GM19372 (cell line): ENCODE results near the gene RPS6KA2.

ENCODE experiments used
- ATAC-seq: cut with Tn5 transposase; IDR thresholded peaks from one replicate; pipeline ENCODE4 v1.9.1; 2021; ENCODE audit warnings: mild to moderate bottlenecking, low read depth, moderate library complexity; ENCODE audit not compliant: unreplicated experiment

Gene RPS6KA2

GRCh38 chr6:166656230-166657151 lies 29.4 kb upstream of the RPS6KA2 start:
- ATAC-seq = no peak

DNA sequence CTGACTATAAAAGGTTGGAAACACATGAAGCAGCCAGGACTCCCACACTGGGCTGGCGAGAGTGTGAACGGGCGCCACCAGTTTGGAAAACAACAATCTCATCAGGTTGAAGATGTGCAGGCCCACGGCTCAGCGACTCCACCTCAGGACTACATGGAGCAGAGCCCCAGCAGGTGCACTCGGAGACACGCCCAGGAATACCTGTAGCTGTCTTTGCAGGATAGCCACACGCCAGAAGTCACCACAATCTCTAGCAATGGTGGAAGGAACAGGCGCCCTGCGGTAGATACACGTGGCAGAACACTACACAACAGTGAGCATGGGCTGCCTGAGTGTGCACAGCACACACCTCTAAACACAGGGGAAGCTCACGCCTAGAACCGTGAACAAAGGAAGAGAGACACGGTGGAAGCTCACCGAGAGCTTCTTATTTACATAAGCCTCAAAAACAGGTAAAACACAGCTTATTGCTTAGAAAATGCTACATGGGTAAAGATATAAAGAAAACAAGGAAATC lies 28.7 kb upstream of the RPS6KA2 start:
- no peak for ATAC-seq

- no peak for ATAC-seq
These were observed 28.2 kb upstream of the RPS6KA2 start for GRCh38 chr6:166655251-166655650.

DNA sequence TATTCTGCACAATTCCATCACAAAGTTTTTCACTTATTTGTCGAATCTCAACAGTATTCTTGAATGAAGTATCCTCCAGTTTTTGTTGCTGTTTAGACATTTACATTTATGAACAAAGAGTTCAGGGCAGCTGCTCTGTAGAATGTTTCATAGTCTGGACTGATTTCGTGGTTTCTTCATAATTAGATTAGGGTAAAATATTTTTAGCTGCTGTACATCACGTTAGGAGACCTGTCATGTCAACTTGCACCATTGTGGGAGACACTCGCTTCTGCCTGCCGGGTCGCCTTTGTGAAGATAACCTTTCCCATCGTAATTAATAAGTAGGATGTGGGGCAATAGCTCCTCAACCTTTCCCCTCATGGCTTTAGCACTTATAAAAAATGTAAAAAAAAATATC lies 27.5 kb upstream of the RPS6KA2 start:
- ATAC-seq = no peak

- ATAC-seq = no peak
These were observed 26.5 kb upstream of the RPS6KA2 start for GRCh38 chr6:166653639-166653941.

GRCh38 chr6:166650824-166651807 lies 24.1 kb upstream of the RPS6KA2 start:
- ATAC-seq = no peak

GRCh38 chr6:166650047-166650446 lies 23.0 kb upstream of the RPS6KA2 start:
- no peak for ATAC-seq

GRCh38 chr6:166648846-166649245 lies 21.8 kb upstream of the RPS6KA2 start:
- ATAC-seq = no peak

DNA sequence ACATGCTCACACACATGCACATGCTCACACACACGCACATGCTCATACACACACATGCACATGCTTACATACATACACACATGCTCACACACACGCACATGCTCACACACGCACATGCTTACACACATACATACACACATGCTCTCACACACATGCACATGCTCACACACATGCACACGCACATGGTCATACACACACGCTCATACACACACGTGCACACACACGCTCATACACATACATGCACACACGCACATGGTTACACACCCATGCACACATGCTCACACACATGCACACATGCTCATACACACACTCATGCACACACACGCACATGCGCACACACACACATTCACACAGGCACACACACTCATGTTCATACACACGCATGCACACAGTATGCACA lies 20.8 kb upstream of the RPS6KA2 start:
- no peak for ATAC-seq

DNA sequence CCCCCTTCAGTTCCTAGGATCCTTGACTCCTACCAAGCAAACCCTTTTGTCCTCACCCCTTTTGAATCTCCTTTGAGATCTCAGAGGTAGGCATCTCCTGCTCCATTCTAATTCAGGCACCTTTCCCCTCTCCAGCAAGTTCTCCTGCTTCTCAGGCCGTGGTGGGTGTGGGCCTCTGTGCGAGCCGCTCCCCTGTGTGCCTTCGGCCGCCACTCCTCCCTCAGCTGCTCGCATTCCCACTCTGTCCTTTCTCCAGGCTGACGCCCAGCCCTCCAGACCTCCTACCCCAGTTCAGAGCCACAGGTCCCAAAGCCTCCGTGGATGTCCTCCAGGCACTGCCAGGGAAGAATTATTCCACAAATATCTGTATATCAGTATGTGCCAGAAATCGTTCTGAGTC lies 19.7 kb upstream of the RPS6KA2 start:
- no peak for ATAC-seq

DNA sequence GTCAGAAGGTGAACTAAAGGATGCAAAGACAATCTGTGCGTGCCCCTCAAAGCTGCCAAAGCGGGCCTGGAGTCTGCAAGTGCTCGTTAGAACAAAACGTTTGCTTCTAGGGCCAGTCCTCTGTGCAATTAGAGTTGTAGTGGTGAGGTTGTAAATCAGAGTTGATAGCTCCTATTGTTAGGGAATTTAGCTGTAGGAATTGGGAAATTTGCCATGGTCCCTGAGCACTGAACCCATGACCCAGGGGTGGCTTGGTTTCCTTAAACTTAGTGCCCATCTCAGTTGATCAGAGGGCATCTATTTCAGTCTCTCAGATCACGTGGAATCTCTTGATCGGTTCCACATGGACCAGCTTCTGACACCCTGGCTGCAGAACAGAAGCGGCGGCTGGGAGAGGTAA lies 18.8 kb upstream of the RPS6KA2 start:
- no peak for ATAC-seq

DNA sequence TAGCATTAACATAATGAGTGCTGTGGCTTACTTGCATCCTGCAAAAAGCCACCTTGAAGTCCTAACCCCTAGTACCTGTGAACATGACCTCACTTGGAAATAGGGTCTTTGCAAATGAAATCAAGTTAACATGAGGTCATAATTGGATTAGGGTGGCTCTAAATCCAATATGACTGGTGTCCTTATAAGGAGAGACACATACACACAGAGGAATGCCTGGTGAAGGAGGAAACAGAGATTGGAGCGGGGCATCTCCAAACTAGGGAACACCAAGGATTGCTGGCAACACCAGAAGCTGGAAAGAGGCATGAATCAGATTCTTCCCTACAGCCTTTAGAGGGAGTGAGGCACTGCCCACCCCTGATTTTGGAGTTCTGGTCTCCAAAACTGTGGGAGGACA lies 17.6 kb upstream of the RPS6KA2 start:
- no peak for ATAC-seq

GRCh38 chr6:166643891-166644590 lies 17.0 kb upstream of the RPS6KA2 start:
- no peak for ATAC-seq

GRCh38 chr6:166642646-166643045 lies 15.6 kb upstream of the RPS6KA2 start:
- ATAC-seq = no peak

GRCh38 chr6:166640342-166641043 lies 13.4 kb upstream of the RPS6KA2 start:
- no peak for ATAC-seq

GRCh38 chr6:166639921-166640320 lies 12.9 kb upstream of the RPS6KA2 start:
- no peak for ATAC-seq

- no peak for ATAC-seq
These were observed 11.5 kb upstream of the RPS6KA2 start for GRCh38 chr6:166638573-166638964.

GRCh38 chr6:166637812-166638572 lies 10.9 kb upstream of the RPS6KA2 start:
- no peak for ATAC-seq

- ATAC-seq = no peak
These were observed 9.9 kb upstream of the RPS6KA2 start for GRCh38 chr6:166636934-166637333.
